Measurements from ENCODE around the gene MRPL48. TPM values are rescaled to one million over a fixed set of nuclear protein-coding genes. Genes with fewer than 3 reads are reported as not detected.
A peak's percentile ranks its signal among the peaks of the same experiment; 100 is the strongest.

Gene MRPL48
- total and polyA plus RNA-seq, 10 donors: 10.7 to 46.6 (median 25.3) TPM

DNA sequence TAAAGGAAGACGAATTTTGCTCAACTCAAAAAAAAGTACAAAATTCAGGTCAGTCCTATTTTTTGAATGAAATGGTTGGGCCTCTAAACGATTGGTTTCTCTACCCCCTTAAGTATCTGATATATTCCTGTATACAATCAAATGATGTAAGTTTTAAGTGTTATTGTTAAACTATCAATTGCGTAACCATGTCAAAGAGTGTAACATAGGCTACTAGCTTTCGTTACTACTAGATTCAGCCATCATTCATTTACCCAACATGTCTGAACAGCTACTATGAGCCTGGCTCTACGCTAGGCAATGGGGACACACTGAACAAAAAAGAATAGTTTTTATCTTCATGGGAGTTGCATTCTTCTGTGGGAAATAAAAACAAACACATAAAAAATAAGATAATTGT lies 30.1 kb upstream of the MRPL48 start:
- peak overlapping the region in 1 of 8 donors; percentile 26 for H3K27ac ChIP-seq
- H3K27me3 ChIP-seq (replicated peaks in 1 of 7): no peaks in the 10 kb centered on the region
- TF ChIP-seq, protein P1, sequence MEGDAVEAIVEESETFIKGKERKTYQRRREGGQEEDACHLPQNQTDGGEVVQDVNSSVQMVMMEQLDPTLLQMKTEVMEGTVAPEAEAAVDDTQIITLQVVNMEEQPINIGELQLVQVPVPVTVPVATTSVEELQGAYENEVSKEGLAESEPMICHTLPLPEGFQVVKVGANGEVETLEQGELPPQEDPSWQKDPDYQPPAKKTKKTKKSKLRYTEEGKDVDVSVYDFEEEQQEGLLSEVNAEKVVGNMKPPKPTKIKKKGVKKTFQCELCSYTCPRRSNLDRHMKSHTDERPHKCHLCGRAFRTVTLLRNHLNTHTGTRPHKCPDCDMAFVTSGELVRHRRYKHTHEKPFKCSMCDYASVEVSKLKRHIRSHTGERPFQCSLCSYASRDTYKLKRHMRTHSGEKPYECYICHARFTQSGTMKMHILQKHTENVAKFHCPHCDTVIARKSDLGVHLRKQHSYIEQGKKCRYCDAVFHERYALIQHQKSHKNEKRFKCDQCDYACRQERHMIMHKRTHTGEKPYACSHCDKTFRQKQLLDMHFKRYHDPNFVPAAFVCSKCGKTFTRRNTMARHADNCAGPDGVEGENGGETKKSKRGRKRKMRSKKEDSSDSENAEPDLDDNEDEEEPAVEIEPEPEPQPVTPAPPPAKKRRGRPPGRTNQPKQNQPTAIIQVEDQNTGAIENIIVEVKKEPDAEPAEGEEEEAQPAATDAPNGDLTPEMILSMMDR (IDR thresholded peaks at IDR 0.05 in 8 of 11, conservative IDR thresholded peaks at IDR 0.05 in 3 of 11): no peak
- no peak for TF ChIP-seq POLR2AphosphoS5 (IDR thresholded peaks at IDR 0.05)
- TF ChIP-seq POLR2A (IDR thresholded peaks at IDR 0.05): no peak
- no peaks in the 10 kb centered on the region for H3K9me3 ChIP-seq
- no peak for DNase-seq
- WGBS, 5 donors: 70 to 89% (median 80%) methylated on average over 5 of the region's 5 CpGs
- H3K4me3 ChIP-seq: no peak overlapping the region
- H3K4me1 ChIP-seq: peaks cover 18 to 72% (median 27%) of the 10 kb centered on the region in 6 donors
- peaks cover 0 to 9% (median 0%) of the 10 kb centered on the region in 6 donors for H3K36me3 ChIP-seq
- intact Hi-C loops (cut with DNase I; ENCODE audit: low total_unique reads): no loop called here

DNA sequence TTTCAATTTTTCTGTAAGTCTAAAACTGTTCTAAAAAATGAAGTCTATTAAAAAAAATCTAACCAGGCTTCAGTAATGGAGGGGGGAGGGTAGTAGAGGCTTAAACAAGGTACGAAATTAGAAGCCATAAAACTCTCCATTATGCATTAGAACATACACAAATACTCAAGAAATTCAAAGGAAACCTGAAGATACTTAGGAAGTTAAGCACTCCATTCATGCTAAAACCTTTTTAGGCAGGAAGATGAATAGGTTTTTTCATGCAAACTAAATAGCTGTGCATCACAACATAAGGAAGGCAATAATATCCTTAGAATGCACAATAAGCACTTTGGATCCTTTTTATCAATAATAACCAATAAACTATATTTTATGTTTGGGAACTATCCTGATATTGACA lies 29.2 kb upstream of the MRPL48 start:
- Histone ChIP-seq H3K4me3 (peak overlapping the region in 1 of 8 donors; percentile 94), H3K27me3 (replicated peaks in 1 of 7) (no peaks in the 10 kb centered on the region), H3K36me3 (peaks cover 0 to 2% (median 0%) of the 10 kb centered on the region in 6 donors), H3K9me3 (no peaks in the 10 kb centered on the region), H3K4me1 (peaks cover 18 to 67% (median 26%) of the 10 kb centered on the region in 6 donors), H3K27ac (no peak overlapping the region)
- WGBS, 5 donors: 56 to 97% (median 85%) methylated on average over 1 of the region's 1 CpG
- DNase-seq: no peak
- intact Hi-C loops (cut with DNase I; ENCODE audit: low total_unique reads): no loop called here
- TF ChIP-seq POLR2A (IDR thresholded peaks at IDR 0.05) (no peak), POLR2AphosphoS5 (IDR thresholded peaks at IDR 0.05) (no peak)
- TF ChIP-seq, protein P1 (IDR thresholded peaks at IDR 0.05 in 8 of 11, conservative IDR thresholded peaks at IDR 0.05 in 3 of 11): no peak

DNA sequence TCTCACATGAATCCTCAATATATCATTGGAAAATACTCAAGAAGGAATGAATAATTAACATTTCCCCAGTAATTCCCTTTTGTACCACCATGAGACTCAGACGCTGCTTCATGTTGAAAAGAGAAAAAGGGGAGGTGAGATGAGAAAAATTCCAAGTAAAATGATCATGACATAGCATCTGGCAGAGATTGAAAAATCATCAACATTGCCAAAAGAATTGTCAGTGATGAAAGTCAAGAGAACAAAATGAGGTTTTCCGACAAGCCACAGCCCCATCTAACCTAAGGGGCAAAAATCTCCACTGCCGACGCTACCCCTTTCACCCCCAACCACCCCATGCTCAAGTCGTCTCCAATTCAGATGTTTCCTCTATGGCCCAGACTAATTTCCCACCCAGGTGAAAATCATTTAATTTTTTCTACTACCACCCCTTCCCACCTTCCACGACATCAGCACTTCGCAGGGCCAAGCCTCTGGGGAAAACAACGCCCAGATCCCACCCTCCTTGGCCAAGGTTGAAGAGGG lies 28.0 kb upstream of the MRPL48 start:
- H3K9me3 ChIP-seq: no peaks in the 10 kb centered on the region
- H3K4me1 ChIP-seq: peaks cover 18 to 57% (median 26%) of the 10 kb centered on the region in 6 donors
- H3K4me3 ChIP-seq: peak overlapping the region; percentile 82 to 95 (median 87)
- no peaks in the 10 kb centered on the region for H3K36me3 ChIP-seq
- no peak for TF ChIP-seq POLR2AphosphoS5 (IDR thresholded peaks at IDR 0.05)
- TF ChIP-seq, protein P1 (IDR thresholded peaks at IDR 0.05 in 8 of 11, conservative IDR thresholded peaks at IDR 0.05 in 3 of 11): peak in 1 of 11 experiments; percentile 19
- H3K27me3 ChIP-seq (replicated peaks in 1 of 7): no peaks in the 10 kb centered on the region
- peak overlapping the region; percentile 87 to 99 (median 98) for H3K27ac ChIP-seq
- WGBS, 5 donors: 3 to 7% (median 4%) methylated on average over 8 of the region's 8 CpGs
- DNase-seq: no peak
- intact Hi-C loops (cut with DNase I; ENCODE audit: low total_unique reads): no loop called here

DNA sequence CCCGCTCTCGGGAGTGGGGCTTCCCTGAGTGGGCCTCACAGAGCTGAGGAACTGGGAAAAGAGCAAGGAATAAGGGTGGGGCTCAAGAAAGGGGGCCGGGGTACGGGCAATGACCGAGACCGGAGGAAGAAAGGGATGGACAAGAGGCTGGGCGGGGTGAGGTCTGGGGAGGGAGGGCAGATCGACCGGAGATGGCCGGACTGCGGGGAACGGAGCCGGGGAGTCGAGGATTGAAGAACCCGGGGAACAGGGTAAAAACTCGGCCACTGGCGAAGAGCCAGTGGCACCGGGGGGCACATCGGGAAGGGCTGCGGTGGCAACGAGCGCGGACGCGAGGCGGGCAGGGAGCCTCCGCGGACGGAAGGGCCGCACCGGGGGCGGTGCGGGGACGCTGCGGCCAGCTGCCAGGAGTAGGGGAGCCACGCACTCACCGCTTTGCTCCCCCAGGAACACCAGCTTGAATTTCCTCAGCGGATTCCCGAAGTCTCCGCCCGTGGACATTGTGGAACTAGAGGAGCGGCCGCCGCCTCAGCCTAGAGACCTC lies 27.5 kb upstream of the MRPL48 start:
- Histone ChIP-seq H3K27ac (peak overlapping the region; percentile 87 to 99 (median 98)), H3K36me3 (no peaks in the 10 kb centered on the region), H3K9me3 (no peaks in the 10 kb centered on the region), H3K4me1 (peaks cover 18 to 54% (median 26%) of the 10 kb centered on the region in 6 donors), H3K4me3 (peak overlapping the region; percentile 82 to 95 (median 87)), H3K27me3 (replicated peaks in 1 of 7) (no peaks in the 10 kb centered on the region)
- no peak for DNase-seq
- intact Hi-C loops (cut with DNase I; ENCODE audit: low total_unique reads): no loop called here
- no peak for TF ChIP-seq POLR2A (IDR thresholded peaks at IDR 0.05)
- TF ChIP-seq POLR2AphosphoS5 (IDR thresholded peaks at IDR 0.05): no peak
- TF ChIP-seq, protein P1 (IDR thresholded peaks at IDR 0.05 in 8 of 11, conservative IDR thresholded peaks at IDR 0.05 in 3 of 11): no peak
- 0 to 1% (median 1%) methylated on average over 39 to 44 of the region's 44 CpGs for whole genome bisulfite sequencing, 5 donors
